ENCODE data around the gene TOMM20. TPM values are rescaled to one million over a fixed set of nuclear protein-coding genes. Genes with fewer than 3 reads are reported as not detected.

The TOMM20 gene
- total RNA-seq, 1 donor from 2014 or later, result 143 TPM

DNA sequence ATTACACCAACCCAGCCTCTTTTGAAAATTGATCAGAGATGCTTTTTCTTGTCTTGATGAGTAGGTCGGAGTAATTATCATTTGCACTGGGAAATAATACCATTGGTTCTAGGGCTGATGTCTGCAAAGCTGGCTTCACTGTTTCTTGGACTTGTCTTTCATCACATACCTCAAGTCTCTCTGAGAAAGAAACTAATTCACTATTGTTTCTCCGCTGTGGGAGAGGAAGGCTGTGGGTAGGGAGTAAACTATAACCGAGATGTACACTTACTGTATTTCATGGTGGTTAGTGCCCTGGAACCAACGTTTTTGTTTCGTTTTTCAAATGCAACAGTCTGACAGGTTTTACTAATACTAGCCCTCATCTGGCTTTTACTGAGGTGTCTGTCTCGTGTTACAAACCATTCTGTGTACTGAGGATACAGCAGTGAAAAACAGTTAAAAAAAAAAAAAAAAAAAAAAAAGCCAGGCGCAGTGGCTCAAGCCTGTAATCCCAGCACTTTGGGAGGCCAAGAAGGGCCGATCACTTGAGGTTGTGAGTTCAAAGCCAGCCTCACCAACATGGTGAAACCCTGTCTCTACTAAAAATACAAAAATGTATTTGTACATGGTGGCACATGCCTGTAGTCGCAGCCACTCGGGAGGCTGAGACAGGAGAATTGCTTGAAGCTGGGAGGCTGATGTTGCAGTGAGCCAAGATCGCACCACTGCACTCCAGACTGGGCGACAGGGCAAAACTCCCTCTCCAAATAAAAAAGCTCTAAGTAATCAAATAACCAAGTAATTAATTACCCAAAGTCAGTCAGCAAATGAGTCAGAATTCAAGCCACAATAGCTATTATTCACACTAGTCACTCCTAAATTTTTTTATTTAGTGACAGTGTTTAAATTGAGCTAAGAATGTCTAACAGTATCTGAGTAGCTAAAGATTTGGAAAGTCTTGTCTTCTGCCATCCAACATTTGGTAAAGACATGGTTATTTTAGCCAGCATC lies 23.3 kb downstream of the TOMM20 start:
- H3K36me3 ChIP-seq (ENCODE audit: insufficient read depth, low read length), result peaks cover 17% of the 10 kb centered on the region
- peaks cover 26% of the 10 kb centered on the region for H4K20me1 ChIP-seq (ENCODE audit: insufficient read depth, low read length)
- Mint-ChIP-seq H3K4me1 (ENCODE audit: low read depth, unreplicated experiment) (peaks cover 15% of the 10 kb centered on the region), H3K27ac (ENCODE audit: unreplicated experiment) (no peak overlapping the region), H3K36me3 (ENCODE audit: low read depth, unreplicated experiment) (peaks cover 10% of the 10 kb centered on the region), H3K4me3 (ENCODE audit: unreplicated experiment) (peak overlapping the region; percentile 31), H3K27me3 (ENCODE audit: low read depth, unreplicated experiment) (no peaks in the 10 kb centered on the region), H3K9me3 (ENCODE audit: unreplicated experiment) (no peaks in the 10 kb centered on the region)
- FAIRE-seq (no peak), DNase-seq (ENCODE audit: low read depth) (no peak)
- H3K9ac ChIP-seq (ENCODE audit: low read length), result no peak overlapping the region
- no peaks in the 10 kb centered on the region for H3K27me3 ChIP-seq (ENCODE audit: insufficient read depth, low read length)
- H2AFZ ChIP-seq (ENCODE audit: low read depth, low read length), result no peak overlapping the region
- TF ChIP-seq, protein P1, sequence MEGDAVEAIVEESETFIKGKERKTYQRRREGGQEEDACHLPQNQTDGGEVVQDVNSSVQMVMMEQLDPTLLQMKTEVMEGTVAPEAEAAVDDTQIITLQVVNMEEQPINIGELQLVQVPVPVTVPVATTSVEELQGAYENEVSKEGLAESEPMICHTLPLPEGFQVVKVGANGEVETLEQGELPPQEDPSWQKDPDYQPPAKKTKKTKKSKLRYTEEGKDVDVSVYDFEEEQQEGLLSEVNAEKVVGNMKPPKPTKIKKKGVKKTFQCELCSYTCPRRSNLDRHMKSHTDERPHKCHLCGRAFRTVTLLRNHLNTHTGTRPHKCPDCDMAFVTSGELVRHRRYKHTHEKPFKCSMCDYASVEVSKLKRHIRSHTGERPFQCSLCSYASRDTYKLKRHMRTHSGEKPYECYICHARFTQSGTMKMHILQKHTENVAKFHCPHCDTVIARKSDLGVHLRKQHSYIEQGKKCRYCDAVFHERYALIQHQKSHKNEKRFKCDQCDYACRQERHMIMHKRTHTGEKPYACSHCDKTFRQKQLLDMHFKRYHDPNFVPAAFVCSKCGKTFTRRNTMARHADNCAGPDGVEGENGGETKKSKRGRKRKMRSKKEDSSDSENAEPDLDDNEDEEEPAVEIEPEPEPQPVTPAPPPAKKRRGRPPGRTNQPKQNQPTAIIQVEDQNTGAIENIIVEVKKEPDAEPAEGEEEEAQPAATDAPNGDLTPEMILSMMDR (IDR thresholded peaks at IDR 0.05; ENCODE audit: insufficient read depth, low read depth, low read length), result no peak
- TF ChIP-seq EZH2 (IDR thresholded peaks at IDR 0.05; ENCODE audit: insufficient read depth, low read length), result no peak
- H3K4me3 ChIP-seq (ENCODE audit: insufficient read depth, low read depth, low read length), result no peak overlapping the region
- H3K9me3 ChIP-seq (ENCODE audit: insufficient read depth, low read depth, low read length), result no peaks in the 10 kb centered on the region
- no peak overlapping the region for H3K27ac ChIP-seq (ENCODE audit: low read depth, low read length)
- peaks cover 5% of the 10 kb centered on the region for H3K79me2 ChIP-seq (ENCODE audit: insufficient read depth, low read length)
- peak overlapping the region; percentile 81 for H3K4me2 ChIP-seq (ENCODE audit: low read length)
- H3K4me1 ChIP-seq (ENCODE audit: insufficient read depth, low read length), result no peaks in the 10 kb centered on the region

DNA sequence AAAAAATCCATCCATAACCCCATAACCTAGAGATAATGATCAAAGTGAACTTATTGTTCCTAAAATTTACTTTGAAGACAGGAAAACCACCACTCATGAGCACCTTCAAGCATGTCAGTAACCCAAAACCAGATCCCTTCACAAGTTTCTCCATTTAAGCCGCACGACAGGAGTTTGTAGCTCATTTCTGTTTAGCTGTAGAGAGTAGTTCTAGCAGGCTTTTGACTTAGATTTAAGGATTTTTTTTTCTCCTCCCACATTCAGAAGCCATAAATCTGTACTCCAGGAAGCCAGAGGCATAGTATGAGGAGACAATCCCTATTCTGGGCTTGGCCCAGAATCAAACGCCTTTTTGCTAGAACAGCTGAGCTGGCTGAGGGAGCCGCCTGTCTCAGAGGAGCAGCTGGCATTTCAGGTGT lies 25.6 kb downstream of the TOMM20 start:
- no peak overlapping the region for H3K4me3 ChIP-seq (ENCODE audit: insufficient read depth, low read depth, low read length)
- H3K36me3 ChIP-seq (ENCODE audit: insufficient read depth, low read length), result no peaks in the 10 kb centered on the region
- no peak overlapping the region for H2AFZ ChIP-seq (ENCODE audit: low read depth, low read length)
- no peaks in the 10 kb centered on the region for H3K27me3 ChIP-seq (ENCODE audit: insufficient read depth, low read length)
- H3K4me3 Mint-ChIP-seq (ENCODE audit: unreplicated experiment), result no peak overlapping the region
- no peak for DNase-seq (ENCODE audit: low read depth)
- no peaks in the 10 kb centered on the region for H3K27me3 Mint-ChIP-seq (ENCODE audit: low read depth, unreplicated experiment)
- H3K36me3 Mint-ChIP-seq (ENCODE audit: low read depth, unreplicated experiment), result peaks cover 5% of the 10 kb centered on the region
- H3K27ac ChIP-seq (ENCODE audit: low read depth, low read length), result no peak overlapping the region
- no peak for FAIRE-seq
- H4K20me1 ChIP-seq (ENCODE audit: insufficient read depth, low read length), result peaks cover 13% of the 10 kb centered on the region
- no peak overlapping the region for H3K27ac Mint-ChIP-seq (ENCODE audit: unreplicated experiment)
- H3K4me1 Mint-ChIP-seq (ENCODE audit: low read depth, unreplicated experiment), result peaks cover 12% of the 10 kb centered on the region
- TF ChIP-seq EZH2 (IDR thresholded peaks at IDR 0.05; ENCODE audit: insufficient read depth, low read length), result no peak
- TF ChIP-seq, protein P1 (IDR thresholded peaks at IDR 0.05; ENCODE audit: insufficient read depth, low read depth, low read length), result no peak
- no peak overlapping the region for H3K9ac ChIP-seq (ENCODE audit: low read length)
- H3K9me3 Mint-ChIP-seq (ENCODE audit: unreplicated experiment), result no peaks in the 10 kb centered on the region
- H3K4me1 ChIP-seq (ENCODE audit: insufficient read depth, low read length), result no peaks in the 10 kb centered on the region
- H3K9me3 ChIP-seq (ENCODE audit: insufficient read depth, low read depth, low read length), result no peaks in the 10 kb centered on the region
- H3K79me2 ChIP-seq (ENCODE audit: insufficient read depth, low read length), result no peaks in the 10 kb centered on the region
- no peak overlapping the region for H3K4me2 ChIP-seq (ENCODE audit: low read length)

DNA sequence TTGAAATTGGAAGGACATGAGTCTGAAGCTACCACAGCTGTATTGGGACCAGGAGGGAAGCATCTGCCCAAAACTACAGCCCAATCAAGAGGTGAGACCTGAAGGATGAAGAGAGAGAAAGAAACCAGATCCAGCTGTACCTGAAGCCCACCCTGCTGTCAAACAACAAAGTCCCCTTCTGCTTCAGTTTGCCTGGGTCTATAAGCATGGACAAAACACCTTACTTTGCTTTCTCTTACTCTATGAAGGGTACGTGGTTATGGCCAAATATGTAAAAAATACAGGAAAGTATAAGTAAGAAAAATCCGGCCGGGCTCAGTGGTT lies 26.4 kb downstream of the TOMM20 start:
- Histone ChIP-seq H4K20me1 (ENCODE audit: insufficient read depth, low read length) (peaks cover 6% of the 10 kb centered on the region), H3K36me3 (ENCODE audit: insufficient read depth, low read length) (no peaks in the 10 kb centered on the region), H2AFZ (ENCODE audit: low read depth, low read length) (no peak overlapping the region), H3K4me2 (ENCODE audit: low read length) (no peak overlapping the region), H3K27ac (ENCODE audit: low read depth, low read length) (no peak overlapping the region), H3K27me3 (ENCODE audit: insufficient read depth, low read length) (no peaks in the 10 kb centered on the region), H3K4me1 (ENCODE audit: insufficient read depth, low read length) (no peaks in the 10 kb centered on the region), H3K9me3 (ENCODE audit: insufficient read depth, low read depth, low read length) (no peaks in the 10 kb centered on the region), H3K4me3 (ENCODE audit: insufficient read depth, low read depth, low read length) (no peak overlapping the region), H3K9ac (ENCODE audit: low read length) (no peak overlapping the region), H3K79me2 (ENCODE audit: insufficient read depth, low read length) (no peaks in the 10 kb centered on the region)
- Mint-ChIP-seq H3K4me1 (ENCODE audit: low read depth, unreplicated experiment) (peaks cover 11% of the 10 kb centered on the region), H3K27ac (ENCODE audit: unreplicated experiment) (no peak overlapping the region), H3K9me3 (ENCODE audit: unreplicated experiment) (no peaks in the 10 kb centered on the region), H3K4me3 (ENCODE audit: unreplicated experiment) (no peak overlapping the region), H3K27me3 (ENCODE audit: low read depth, unreplicated experiment) (no peaks in the 10 kb centered on the region), H3K36me3 (ENCODE audit: low read depth, unreplicated experiment) (no peaks in the 10 kb centered on the region)
- DNase-seq (ENCODE audit: low read depth), result no peak
- TF ChIP-seq, protein P1 (IDR thresholded peaks at IDR 0.05; ENCODE audit: insufficient read depth, low read depth, low read length), result no peak
- no peak for TF ChIP-seq EZH2 (IDR thresholded peaks at IDR 0.05; ENCODE audit: insufficient read depth, low read length)
- no peak for FAIRE-seq
